ENCODE measurements around the gene SLC39A3.
A peak's percentile ranks its signal among the peaks of the same experiment; 100 is the strongest.

Gene SLC39A3

DNA sequence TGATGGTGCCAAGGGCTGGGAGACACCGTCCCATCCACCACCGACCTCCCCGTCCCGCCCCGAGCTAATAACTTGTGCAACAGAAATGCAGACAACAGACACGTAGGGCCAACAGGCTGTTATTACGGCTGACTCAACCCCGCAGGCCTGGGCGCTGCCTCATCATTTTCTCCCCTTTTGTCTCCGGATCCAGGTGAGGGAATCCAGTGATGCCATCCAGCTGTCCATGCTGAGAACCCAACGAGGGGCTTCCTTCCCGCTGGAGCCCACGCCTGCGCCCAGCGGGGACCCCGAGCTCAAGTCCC, 12.2 kb downstream of the SLC39A3 start:
- no peak for DNase-seq
- in situ Hi-C loops (cut with MboI; ENCODE audit: low pct_unique_long_range_greater_than_20kb, low sequenced_read_pairs): no loop called here

DNA sequence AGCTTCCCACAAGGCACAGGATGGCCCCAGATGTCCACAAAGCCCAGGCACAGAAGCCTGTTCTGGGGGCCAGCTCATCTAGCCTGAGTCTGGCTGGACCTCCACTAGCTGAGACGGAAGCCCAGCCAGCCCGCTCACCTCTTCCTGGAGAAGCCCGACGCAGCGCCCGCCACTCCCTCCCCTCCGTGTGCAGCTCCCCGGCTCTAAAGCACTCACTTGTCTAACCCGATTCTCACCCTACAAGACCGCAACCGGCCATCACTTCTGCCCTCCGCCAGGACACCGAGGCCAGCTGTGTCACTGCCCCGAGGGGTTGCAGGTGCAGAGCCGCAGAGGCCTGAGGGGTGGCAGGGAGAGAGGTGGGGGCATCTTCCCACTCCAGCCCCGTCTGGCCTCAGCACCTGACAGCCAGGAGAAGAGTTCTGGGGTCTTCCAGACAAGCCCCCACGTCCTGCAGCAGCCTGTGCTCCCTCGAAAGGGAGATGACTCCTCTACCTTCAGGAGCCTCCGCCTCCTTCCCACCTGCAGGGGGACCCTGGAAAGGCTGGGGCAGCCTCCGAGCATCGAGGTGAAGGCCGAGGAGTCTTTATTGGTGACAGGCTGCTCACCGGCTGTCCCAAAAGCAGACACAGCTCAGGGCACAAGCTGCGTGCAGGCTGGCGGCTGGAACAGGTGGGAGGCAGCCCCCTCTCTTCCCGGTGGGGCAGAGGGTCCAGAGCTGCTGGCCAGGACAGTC, 12.7 kb downstream of the SLC39A3 start:
- no peak for DNase-seq
- in situ Hi-C loops (cut with MboI; ENCODE audit: low pct_unique_long_range_greater_than_20kb, low sequenced_read_pairs): no loop called here

DNA sequence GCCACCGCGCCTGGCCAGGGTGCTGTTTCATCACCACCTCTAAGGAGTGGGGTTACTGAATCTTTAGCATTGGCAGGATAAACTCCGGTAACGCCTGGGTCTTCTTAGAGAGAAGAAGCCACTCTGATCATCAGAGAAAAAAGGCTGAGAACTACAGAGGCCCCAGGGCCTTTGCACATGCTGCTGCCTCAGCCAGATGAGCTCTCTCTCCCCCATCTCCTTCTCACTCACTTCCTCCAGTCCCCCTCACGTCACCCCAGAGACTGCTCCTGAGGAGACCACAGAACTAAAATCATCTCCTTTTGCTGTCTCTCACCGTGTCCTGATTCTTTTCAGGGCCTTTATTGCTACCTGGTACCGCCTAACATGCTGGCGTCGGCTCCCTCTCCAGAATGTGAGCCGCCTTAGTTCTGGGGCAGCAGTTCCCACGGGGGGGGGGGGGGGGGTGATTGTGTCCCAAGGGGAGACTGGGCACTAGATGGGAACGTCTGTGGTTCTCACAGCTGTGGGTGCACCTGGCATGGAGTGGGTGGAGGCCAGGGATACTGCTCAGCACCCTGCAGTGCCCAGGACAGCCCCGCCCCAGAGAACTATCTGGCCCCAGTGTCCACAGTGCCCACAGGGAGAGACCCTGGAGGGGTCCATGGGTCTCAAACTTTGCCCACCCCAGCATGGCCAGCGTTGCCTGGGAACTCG, 13.5 kb downstream of the SLC39A3 start:
- no peak for DNase-seq
- in situ Hi-C loops (cut with MboI; ENCODE audit: low pct_unique_long_range_greater_than_20kb, low sequenced_read_pairs): no loop called here

DNA sequence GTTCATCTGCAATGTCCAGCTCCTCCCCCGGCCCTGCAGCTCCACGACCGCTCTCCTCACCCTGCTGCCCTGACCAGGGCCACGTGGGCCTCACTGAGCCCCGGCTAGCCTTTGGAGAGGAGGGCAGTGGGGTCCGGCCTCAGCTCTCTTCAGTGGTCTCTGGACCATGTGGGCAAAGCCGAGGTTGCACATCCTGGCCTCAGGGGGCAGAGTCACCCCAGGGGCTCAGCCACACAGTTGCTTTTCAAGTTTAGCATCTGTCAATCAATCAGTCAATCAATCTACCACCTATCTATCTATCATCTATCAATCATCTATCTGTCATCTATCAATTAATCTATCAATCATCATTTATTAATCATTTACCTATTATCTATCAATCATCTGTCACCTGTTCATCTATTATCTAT, 15.7 kb downstream of the SLC39A3 start:
- in situ Hi-C loops (cut with MboI; ENCODE audit: low pct_unique_long_range_greater_than_20kb, low sequenced_read_pairs): no loop called here
- DNase-seq: no peak

DNA sequence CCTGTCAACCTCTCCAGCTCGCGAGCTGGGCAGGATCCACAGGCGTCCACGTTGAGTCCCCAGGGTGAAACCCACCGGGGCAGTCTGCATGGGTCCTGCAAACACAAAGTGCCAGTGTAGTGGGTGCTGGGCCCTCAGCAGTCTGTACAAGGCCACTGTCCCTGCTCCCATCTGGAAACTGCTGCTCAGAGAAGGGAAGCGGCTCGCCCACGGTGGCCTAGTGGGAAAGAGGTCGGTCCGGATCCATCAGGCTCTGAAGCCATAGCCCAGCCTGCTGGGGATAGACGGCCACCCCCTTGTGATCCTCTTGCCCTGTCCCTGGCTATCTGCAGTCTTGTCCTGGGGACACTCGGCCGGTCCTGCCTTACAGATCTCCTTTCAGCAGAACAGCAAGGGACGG, 16.1 kb downstream of the SLC39A3 start:
- in situ Hi-C loops (cut with MboI; ENCODE audit: low pct_unique_long_range_greater_than_20kb, low sequenced_read_pairs): no loop called here
- no peak for DNase-seq

DNA sequence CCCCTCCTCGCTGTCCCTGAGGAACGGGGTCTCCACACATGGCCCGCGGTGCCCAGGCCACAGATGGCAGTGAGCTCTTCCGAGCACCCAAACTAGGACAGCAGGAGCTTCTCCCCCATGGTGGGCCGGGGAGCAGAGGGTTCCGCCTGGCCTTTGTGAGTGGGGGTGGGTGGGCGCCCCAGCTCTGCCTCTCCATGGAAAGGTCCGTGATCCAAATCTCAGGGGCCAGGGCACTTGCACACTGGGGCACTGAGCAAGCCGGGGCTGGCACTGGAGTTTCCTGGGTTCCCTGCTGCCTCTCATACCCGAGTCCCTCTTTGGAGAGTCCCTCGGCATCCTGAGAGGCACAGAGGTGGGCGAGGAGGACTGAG, 16.5 kb downstream of the SLC39A3 start:
- DNase-seq: no peak
- in situ Hi-C loops (cut with MboI; ENCODE audit: low pct_unique_long_range_greater_than_20kb, low sequenced_read_pairs): no loop called here

DNA sequence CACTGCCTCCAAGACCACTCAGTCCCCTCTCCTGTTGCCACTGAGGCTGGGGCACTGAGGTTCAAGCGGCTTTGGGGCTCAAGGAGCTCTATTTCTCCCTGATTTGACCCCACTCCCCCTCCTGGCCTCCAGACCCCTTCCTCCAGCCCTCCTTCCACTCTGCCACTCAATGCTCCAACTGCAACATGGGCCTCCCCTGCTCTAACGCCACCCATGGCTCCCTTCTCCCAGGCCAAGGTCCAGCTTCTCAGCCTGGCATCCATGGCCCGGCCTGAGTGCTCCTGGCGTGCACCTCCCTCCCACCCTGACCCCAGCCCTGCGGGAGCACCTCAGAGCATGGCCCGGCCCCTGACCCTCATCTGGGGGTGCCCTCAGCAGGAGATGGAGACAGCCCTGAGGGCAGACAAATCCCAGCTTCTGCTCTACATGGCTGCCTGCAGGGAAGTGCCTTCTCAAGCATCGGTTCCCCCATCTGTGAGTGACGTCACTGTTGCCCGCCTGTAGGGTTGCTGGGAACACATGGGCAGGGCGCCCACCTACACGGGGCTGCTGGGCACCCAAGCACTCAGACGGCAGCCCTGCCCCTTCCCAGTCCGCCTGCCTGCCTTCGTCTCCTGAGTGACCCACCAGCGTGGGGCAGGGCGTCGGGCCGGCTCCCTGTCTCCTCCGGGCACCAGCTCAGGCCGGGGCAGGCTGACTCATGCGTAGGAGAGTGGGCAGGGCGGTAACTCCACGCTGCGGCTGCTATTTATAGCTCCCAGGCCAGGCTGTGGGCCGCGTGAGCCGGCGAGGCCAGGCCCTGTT, 17.1 kb downstream of the SLC39A3 start:
- in situ Hi-C loops (cut with MboI; ENCODE audit: low pct_unique_long_range_greater_than_20kb, low sequenced_read_pairs): no loop called here
- peak; percentile 69 for DNase-seq

DNA sequence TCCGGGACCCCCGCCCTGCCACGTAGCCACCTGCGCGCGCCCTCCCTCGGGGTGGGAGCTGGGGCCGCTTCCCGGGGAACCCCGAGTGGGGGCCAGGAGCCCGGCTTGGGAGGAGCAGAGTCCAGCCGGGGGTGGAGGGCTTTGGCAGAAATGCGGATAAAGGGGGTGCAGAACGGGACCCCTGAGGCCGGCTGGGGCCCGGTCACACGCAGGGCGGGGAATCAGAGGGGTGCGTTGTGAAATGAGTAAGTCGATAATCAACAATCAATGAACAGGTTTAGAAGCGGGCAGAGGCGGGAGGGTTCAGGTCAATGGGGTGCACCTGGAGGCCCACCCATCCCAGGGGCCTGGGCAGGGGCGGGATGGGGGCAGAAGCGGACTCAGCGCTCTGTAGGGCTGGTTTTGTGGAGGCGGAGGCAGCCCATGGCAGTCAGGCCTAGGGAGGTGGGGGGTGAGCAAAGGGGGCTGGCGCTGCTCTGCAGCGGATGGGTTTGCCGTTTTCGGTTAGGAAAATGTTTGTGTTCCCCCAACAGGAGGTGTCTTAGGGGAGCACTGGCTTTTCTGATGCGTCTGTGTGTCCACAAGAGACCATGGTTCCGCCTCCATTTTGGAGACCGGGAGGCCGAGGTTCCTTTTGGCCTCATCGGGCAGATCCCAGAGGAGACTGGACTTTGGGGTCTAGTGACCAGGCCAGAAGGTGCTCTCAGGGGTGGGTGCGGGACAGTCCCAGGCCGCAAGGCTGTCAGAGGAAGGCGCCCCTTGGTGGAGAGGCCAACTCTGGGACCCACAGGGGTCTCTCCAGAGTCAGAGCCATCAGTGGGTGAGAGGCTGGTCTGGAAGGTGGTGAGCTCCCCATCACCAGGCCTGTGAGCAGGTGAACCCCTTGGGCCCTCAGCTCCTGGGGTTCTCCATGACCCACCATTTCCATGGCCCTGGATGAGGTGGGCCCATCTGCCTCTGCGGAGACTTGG, 18.0 kb downstream of the SLC39A3 start:
- DNase-seq: no peak
- in situ Hi-C loops (cut with MboI; ENCODE audit: low pct_unique_long_range_greater_than_20kb, low sequenced_read_pairs): no loop called here

DNA sequence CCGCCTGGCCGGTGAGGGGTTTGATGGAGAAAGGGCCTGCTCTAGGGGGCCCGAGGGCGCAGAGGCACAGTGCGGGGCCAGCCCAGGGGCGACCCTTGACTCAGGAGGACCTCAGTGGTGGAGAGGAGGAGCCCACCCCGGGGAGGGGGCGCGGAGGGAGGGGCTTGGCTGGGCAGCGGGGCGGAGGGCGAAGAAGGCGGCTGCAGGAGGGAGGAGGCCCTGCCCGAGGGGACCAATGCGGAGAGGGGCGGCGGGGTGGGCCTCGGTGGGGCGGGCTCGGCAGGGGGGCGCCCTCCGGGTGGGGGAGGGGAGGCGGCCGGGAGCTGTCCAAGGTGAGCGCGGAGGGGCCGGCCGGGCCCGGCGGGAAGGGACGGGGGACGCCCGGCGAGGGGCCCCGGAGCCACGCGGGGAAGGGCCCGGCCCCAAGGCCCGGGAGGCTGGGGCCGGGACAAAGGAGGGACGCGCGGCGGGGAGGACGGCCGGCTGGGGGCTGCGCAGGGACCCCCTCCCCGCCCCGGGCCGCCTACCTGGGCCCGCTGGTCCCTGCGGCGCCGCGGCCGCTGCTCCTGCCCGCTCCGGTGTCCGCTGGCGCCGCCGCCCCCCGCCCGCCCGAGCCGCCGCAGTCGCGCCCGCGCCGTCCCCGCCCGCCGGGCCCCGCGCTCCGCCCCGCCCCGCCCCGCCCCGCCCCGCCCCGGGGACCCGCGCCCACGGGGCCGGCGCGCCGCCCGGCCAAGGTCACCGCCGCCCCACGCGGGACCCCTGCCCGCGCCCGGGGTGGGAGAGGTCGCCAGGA, 18.8 kb downstream of the SLC39A3 start, which contains the start of gene DIRAS1:
DIRAS1 (minus strand) TSS at position 596 of the 793 bp plus-strand sequence. CDS start 3,566 bp downstream, outside the sequence.
- DNase-seq: no peak
- in situ Hi-C loops (cut with MboI; ENCODE audit: low pct_unique_long_range_greater_than_20kb, low sequenced_read_pairs): no loop called here

DNA sequence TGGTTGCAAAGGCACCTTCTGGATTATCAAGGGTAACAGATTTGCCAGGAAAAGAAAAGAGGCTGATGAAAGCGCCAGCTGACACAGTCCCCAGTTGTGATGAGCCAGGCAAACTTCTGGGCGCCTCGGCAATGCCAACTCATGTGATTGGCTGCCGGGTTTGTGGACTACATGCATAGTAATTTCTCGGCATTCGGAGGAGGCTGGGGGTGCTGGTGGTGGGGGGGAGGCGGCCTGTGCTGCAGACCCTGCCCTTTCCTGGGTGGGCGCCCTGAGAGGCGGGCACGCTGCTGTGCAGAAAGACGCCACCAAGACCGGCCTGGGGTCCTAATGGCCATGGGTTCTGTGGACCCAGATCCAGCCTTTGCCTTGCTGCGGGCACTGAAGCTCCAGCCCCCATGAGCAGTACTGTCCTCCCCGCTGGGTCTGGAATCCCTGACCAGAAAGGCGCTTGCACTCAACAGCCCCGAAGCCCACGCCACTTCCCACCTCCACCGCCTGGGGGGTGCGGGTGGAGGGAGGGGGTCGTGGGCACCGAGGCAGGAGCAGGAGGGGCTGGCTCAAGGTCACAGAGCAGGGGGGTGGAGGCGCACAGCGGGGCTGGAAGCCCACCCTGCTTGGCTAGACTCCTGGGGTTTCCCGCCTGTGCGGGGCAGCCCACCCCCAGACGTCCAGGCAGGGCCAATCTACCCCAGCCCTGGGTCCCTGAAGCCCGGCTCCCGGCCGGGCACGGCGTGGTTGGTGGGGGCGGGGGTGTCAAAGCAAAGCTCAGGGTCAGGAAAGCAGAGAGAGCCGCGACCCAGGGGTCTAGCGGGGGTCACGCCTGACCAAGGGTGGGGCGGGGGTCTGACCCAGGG, 19.7 kb downstream of the SLC39A3 start:
- no peak for DNase-seq
- in situ Hi-C loops (cut with MboI; ENCODE audit: low pct_unique_long_range_greater_than_20kb, low sequenced_read_pairs): no loop called here

DNA sequence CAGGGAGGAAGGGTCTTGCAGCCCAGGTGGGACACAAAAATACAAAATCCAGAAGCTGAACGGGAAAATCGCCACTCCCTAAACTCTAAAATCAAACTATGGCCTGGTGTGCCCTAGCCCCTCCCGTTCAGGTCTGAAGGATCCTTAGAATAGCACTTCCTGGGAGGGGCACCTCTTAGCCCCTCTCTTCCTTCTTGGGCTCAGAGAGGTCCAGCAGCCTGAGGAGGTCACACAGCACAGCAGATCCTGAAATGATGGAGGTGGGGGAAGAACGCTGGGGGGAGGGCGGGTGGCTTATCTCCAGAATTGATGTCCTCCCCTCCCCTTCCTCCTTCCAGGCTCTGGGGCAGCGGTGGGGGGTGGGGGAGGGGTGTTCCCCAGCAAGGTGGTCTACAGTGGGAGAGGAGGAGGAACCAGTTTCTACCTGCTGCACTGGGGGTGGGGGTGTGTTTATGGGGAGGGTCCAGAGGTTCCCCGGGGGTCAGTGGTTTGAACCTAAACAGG, 20.5 kb downstream of the SLC39A3 start:
- in situ Hi-C loops (cut with MboI; ENCODE audit: low pct_unique_long_range_greater_than_20kb, low sequenced_read_pairs): no loop called here
- no peak for DNase-seq

DNA sequence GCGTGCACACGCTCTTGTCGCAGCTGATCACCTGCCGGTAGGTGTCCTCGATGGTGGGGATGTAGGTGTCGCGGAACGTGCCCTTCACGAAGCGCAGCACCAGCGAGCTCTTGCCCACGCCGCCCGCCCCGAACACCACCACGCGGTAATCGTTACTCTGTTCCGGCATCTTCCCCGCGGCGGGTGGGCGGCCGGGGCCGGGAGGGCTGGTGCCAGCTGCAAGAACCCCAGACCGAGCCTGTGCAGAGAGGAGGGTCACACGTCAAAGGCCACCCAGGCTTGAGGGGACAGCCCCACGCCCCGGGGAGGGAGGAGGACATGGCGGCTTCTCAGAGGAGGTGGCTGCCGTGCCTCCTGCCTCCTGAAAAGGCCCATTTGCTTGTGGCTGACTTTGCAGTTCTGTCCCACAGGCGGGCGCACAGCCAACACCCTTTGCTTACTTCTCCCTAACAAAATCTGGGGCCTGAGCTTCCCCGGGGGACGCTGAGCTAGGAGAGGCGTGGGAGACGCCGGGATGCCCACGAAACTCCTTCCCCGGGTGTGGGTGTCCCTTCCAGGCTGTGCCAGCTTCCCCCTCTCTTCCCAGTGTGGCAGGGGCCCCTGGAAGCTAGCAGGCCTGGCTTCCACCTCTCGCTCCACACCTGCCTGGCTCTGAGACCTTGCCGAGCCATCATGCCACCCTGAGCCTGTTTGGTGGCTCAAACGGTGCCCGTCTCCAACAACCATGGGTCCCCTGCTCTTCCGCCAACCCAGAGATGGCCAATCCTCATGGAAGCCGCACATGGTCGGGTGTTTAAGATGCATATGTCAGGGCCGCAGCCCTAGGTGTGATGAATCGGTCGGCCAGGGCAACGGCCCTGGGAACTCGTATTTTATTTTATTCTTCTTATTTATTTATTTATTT, 21.9 kb downstream of the SLC39A3 start:
- no peak for DNase-seq
- in situ Hi-C loops (cut with MboI; ENCODE audit: low pct_unique_long_range_greater_than_20kb, low sequenced_read_pairs): no loop called here

DNA sequence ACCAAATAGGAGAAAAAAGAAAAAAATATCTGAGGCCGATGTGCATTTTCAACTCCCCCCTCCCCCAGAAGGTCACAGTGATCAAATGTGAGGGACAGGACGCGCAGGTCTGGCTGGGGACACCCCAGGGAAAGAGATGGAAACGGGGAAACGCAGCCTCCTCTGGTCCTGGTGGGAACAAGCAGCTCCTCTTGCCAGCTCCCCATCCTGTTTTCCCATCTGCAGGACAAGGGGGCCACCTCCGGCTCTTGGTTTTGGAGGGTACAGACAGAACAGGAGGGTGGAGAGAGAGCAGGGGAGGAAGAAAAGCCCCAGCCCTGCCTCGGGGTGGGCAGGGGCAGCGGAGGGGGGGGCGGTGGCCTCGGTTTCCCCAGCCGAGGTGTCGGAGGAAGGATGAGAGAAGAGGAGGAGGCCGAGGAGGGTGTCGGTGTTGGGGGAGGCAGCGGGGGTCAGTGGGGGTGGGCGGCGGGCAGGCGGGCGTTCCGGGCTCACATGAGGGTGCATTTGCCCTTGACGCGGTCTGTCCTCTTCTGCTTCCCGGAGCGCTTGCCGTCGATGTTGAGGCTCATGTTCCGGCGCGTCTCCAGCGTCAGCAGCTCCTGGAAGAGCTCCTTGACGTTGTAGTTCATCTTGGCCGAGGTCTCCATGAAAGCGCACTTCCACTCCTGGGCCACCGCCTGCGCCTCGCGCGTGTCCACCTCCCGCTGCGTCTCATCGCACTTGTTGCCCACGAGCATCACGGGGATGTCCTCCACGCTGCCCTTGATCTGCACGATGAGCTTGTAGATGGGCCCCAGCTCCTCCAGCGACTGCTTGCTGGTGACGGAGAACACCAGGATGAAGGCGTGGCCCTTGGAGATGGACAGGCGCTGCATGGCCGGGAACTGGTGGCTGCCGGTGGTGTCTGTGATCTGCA, 22.8 kb downstream of the SLC39A3 start:
- in situ Hi-C loops (cut with MboI; ENCODE audit: low pct_unique_long_range_greater_than_20kb, low sequenced_read_pairs): no loop called here

DNA sequence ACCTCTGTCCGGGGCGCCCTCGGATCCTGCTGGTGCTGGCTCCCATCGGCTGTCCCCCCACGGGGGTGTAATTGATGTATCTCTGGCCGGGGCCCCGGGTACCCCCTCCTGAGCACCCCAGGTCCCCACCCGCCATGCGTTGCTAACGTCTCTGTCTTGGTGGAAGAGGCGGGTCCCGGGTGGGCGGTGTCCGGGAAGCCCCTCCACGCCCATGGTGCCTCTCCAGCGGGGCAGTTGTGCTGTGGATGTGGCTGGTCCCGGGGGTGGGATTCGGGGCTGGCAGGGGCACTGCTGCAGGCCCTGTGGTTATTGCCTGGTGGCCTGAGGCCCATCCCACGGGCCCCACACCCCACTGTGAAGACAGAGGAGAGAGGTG, 23.6 kb downstream of the SLC39A3 start:
- DNase-seq: no peak
- in situ Hi-C loops (cut with MboI; ENCODE audit: low pct_unique_long_range_greater_than_20kb, low sequenced_read_pairs): no loop called here

More for the DNA sequence above, 22.8 kb downstream of the SLC39A3 start:
- no peak for DNase-seq

DNA sequence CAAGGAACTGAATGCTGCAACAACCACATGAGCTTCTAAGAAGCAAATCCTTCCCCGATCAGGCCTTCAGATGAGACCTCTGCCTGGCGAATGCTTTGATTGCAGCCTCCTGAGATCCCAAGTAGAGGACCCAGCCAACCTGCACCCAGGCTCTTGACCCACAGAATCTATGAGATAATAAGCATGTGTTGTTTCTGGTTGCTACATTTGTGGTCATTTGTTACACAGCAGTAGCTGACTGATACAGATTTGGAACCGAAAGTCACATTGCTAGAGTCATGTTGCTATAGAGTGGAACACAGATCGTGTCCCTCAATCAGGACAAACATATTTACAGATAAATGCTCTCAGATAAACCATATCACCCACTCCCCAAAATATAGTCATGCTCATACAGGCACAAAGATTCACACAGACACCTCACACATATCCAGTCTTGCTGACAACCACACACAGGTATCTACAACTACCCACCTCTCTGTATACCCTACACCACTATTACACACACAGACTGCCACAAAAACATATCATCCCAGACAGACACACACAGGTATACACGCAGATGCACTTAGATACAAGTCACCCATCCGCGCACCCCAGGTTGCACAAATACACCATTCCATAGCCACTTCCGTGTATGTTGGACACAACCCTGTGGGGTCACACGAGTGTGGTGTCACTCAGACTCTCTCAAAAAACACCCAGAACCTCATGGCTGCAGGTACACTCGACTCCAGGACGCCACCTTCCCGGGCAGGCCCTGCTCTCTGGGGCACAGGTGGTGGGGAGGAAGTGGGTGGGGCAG, 24.1 kb downstream of the SLC39A3 start:
- DNase-seq: no peak
- in situ Hi-C loops (cut with MboI; ENCODE audit: low pct_unique_long_range_greater_than_20kb, low sequenced_read_pairs): no loop called here

Data from KBM-7 (cell line).